ENCODE results near the gene CD9.

Gene CD9

DNA sequence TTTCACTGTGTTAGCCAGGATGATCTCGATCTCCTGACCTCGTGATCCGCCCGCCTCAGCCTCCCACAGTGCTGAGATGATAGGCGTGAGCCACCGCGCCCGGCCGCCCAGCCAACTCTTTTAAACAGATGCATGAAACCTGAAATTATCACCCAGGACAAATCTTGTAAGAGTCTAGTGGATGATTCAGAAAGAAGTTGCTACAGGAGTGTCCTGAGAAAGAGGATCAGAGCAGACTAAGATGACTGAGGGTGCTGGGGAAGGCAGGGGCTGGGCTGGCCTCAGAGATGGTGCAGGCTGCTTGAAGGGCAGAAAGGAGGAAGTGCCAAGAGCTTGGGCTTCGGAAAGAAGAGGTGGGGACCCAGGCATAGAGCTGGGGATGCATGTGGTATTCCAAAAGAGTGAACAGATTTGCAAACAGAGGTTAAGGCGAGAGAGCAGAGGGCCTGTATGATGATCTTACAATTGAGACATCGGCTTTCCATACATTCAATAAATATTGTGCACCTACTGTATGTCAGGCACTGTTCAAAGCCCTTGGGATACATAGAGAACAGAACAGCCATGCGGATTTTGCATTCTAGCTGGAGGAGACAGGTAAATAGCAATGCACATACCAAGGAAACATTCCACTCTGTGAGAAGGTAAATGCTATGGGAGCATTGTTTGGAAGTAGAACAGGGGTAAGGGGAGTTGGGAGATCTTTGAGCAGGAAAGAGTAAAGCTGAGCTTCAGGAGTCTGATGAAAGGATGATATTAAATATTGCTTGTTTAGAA is 7.4 kb upstream of the CD9 start:
- no peak overlapping the region for H3K4me3 ChIP-seq (ENCODE audit: low read depth, low read length)
- TF ChIP-seq, protein P1, sequence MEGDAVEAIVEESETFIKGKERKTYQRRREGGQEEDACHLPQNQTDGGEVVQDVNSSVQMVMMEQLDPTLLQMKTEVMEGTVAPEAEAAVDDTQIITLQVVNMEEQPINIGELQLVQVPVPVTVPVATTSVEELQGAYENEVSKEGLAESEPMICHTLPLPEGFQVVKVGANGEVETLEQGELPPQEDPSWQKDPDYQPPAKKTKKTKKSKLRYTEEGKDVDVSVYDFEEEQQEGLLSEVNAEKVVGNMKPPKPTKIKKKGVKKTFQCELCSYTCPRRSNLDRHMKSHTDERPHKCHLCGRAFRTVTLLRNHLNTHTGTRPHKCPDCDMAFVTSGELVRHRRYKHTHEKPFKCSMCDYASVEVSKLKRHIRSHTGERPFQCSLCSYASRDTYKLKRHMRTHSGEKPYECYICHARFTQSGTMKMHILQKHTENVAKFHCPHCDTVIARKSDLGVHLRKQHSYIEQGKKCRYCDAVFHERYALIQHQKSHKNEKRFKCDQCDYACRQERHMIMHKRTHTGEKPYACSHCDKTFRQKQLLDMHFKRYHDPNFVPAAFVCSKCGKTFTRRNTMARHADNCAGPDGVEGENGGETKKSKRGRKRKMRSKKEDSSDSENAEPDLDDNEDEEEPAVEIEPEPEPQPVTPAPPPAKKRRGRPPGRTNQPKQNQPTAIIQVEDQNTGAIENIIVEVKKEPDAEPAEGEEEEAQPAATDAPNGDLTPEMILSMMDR (IDR thresholded peaks at IDR 0.05; ENCODE audit: low read depth, low read length), result no peak

DNA sequence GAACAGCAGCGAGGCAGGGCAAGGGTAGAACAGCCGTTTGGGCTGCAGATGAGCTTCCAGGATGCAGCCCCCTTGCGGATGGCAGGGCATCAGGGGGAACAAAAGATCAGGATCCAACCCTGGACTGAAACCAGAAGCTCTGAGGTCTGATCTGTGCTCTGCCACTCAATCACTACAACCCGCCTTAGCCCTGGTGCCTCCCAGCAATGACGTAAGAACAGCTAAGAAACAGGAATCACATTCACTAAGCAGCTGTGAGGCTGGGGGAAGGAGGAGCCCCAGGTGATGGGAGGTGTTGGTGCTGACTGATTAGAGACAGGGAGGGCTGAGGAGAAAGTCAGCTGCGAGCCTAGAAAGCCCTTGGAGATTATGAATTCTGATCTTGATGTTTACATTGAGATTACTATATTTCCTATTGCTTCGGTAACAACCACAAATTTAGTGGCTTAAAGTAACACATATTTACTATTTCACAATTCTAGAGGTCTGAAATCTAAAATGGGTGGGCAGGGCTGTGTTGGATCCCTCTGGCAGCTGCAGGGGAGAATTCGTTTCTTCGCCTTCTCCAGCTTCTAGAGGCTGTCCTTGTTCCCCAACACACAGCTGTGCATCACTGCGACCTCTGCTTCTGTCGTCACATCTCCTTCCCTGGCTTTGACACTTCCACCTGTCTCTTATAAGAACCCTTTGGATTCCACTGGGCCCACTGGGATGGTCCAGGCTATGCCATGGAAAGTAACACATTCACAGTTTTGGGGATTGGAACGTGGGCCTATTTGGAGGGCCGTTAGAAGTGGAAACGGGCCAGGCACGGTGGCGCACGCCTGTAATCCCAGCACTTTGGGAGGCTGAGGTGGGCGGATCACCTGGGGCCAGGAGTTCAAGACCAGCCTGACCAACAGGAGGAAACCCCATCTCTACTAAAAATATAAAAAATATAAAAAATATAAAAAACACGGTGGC is 6.1 kb upstream of the CD9 start:
- TF ChIP-seq, protein P1 (IDR thresholded peaks at IDR 0.05; ENCODE audit: low read depth, low read length), result no peak
- H3K4me3 ChIP-seq (ENCODE audit: low read depth, low read length), result no peak overlapping the region

DNA sequence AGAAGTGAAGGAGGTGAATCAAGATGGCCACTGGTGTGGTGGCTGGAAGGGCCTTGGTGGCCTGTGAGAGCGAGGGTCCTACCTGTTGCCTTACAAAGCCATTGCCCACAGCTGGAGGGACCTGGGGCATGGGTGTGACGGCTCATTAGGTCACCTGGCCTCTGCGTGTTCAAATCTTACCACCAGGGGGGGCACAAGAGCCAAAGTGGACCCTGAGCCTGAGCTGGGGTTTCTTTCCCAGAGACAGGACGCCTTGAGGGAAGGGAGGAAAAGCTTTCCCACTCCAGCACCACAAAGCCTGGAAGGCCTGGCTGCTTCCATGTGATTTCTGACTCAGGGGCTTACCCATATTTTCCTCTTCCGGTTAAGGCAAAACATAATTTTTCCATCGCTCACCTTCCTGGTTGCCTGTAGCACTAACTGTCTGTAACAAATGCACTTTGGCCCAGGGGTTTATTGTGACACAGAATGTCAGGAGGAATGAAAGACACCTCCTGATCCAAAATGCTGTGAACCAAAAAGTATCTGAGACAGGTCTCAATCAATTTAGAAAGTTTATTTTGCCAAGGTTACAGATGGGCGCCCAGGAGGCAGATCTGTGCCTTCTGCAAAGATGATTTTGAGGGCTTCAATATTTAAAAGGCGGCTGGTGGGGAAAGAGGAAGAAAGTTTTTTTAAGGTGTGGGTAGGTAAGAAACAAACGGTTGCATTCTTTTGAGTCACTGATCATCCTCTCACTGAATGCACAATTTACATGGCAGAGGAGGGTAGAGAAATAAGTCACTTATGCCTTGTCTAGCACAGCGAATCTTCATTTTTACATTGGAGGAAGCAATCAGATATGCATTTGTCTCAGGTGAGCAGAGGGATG is 4.3 kb upstream of the CD9 start:
- no peak overlapping the region for H3K4me3 ChIP-seq (ENCODE audit: low read depth, low read length)
- TF ChIP-seq, protein P1 (IDR thresholded peaks at IDR 0.05; ENCODE audit: low read depth, low read length), result peak; percentile 88

DNA sequence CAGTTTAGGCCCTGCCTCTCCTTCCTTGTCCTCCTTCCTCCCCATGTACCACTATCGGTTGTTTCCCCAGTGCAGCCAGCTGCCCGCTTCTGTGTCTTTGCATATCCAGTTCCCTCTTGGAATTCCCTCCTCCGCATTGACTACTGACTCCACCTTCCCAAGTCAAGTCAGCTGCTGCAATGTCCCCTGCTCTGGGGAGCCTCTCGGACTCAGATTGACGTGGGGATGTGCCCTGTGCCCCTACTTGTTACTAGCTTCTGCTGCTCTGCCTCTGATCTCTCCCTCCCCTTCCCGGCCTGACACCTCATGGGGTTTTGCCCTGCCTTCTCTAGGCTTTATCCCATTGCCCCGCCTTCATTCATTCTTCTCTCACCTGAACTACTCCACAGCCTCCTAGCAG is 2.1 kb upstream of the CD9 start:
- no peak overlapping the region for H3K4me3 ChIP-seq (ENCODE audit: low read depth, low read length)
- TF ChIP-seq, protein P1 (IDR thresholded peaks at IDR 0.05; ENCODE audit: low read depth, low read length), result no peak

DNA sequence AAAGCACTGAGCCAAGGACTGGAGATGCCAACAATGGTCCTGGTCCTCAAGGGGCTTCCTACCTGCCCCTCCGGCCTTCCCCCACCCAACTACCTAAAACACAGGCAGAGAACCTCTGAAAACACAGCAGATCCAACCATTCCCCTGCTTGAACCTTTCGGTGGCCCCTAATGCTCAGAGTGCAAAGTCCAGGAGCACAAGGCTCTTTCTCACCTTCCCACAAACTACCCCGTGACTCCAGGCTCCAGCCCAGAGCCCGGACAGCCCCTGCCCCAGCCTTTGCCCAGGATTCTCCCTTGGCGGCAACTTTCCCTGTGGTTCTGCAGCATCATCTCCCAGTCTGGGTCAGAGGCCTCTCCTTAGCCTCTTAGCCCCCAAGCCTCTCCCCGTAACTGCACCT is 1.6 kb upstream of the CD9 start:
- TF ChIP-seq, protein P1 (IDR thresholded peaks at IDR 0.05; ENCODE audit: low read depth, low read length), result no peak
- no peak overlapping the region for H3K4me3 ChIP-seq (ENCODE audit: low read depth, low read length)

DNA sequence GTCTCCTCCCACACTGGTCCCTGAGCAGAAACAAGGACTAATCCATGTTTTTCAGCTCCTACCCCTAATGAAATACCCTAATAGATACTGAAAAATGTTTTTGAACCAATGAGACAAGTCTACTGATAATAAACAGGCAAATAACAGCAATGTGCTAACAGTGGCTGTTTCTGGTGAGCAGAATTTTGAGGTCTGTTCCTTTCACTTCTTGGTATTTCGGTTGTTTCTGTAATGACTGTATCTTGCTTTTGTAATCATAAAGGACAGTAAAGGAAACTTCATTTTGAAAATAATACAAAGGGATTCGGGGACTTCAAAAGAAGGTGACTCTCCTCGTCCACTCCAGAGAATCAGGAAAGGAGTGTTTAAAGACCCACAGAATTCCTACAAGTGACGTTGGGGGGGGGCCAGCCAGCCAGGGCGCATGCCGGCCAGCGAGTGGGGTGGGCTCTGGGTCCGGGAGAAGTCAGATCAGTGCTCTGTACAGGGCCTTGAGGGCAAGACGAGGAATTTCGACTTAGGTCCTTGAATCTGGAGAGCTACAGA is 1.1 kb upstream of the CD9 start:
- H3K4me3 ChIP-seq (ENCODE audit: low read depth, low read length), result no peak overlapping the region
- TF ChIP-seq, protein P1 (IDR thresholded peaks at IDR 0.05; ENCODE audit: low read depth, low read length), result no peak

Measured in WI38 (cell line).